ENCODE data around the gene PIP5K1B. TPM values are rescaled to one million over a fixed set of nuclear protein-coding genes. Genes with fewer than 3 reads are reported as not detected.
"Not testable (repeated sequence)": the region's sequence is repeated elsewhere in the genome, so short reads cannot be mapped to it uniquely, and the experiment has no call there.

Gene PIP5K1B
- total RNA-seq, 1 experiment from 2014 or later, result not detected

GRCh38 chr9:68697851-68698250, 7.2 kb upstream of the PIP5K1B start:
- POLR2A ChIA-PET (ENCODE audit: low non-redundant PET), result no interaction called here
- CTCF ChIA-PET, result no interaction called here
- H3K27me3 ChIP-seq (replicated peaks; ENCODE audit: insufficient read depth, low read depth, low read length, poor library complexity), result peaks cover 34% of the 10 kb centered on the region
- H3K9me3 ChIP-seq (ENCODE audit: low read depth, low read length, poor library complexity, severe bottlenecking), result no peaks in the 10 kb centered on the region
- no peak for DNase-seq (ENCODE audit: low spot score)
- H3K36me3 ChIP-seq (ENCODE audit: insufficient read depth, low read length, poor library complexity, severe bottlenecking), result no peaks in the 10 kb centered on the region
- TF ChIP-seq EZH2 (IDR thresholded peaks at IDR 0.05; ENCODE audit: borderline replicate concordance, low read depth, low read length, poor library complexity, severe bottlenecking), result no peak
- no peak for TF ChIP-seq CTCF (conservative IDR thresholded peaks at IDR 0.05; ENCODE audit: low read depth, low read length)
- H3K4me1 ChIP-seq (ENCODE audit: insufficient read depth, low read length, poor library complexity, severe bottlenecking), result no peaks in the 10 kb centered on the region
- intact Hi-C loops (cut with micrococcal nuclease; ENCODE audit: unreplicated experiment), result no loop called here
- no peak overlapping the region for H3K4me3 ChIP-seq (ENCODE audit: low read depth, low read length, poor library complexity, severe bottlenecking)
- BruUV-seq (replicated peaks), result no TSS peak
- H3K27ac ChIP-seq (ENCODE audit: low read depth, low read length, poor library complexity, severe bottlenecking), result no peak overlapping the region

GRCh38 chr9:68698943-68699509, 6.0 kb upstream of the PIP5K1B start:
- ChIA-PET CTCF (no interaction called here), POLR2A (ENCODE audit: low non-redundant PET) (no interaction called here)
- TF ChIP-seq CTCF (conservative IDR thresholded peaks at IDR 0.05; ENCODE audit: low read depth, low read length), result no peak
- no peak for TF ChIP-seq EZH2 (IDR thresholded peaks at IDR 0.05; ENCODE audit: borderline replicate concordance, low read depth, low read length, poor library complexity, severe bottlenecking)
- Histone ChIP-seq H3K4me3 (ENCODE audit: low read depth, low read length, poor library complexity, severe bottlenecking) (no peak overlapping the region), H3K4me1 (ENCODE audit: insufficient read depth, low read length, poor library complexity, severe bottlenecking) (no peaks in the 10 kb centered on the region), H3K9me3 (ENCODE audit: low read depth, low read length, poor library complexity, severe bottlenecking) (no peaks in the 10 kb centered on the region), H3K27ac (ENCODE audit: low read depth, low read length, poor library complexity, severe bottlenecking) (no peak overlapping the region), H3K36me3 (ENCODE audit: insufficient read depth, low read length, poor library complexity, severe bottlenecking) (no peaks in the 10 kb centered on the region), H3K27me3 (replicated peaks; ENCODE audit: insufficient read depth, low read depth, low read length, poor library complexity) (peaks cover 42% of the 10 kb centered on the region)
- BruUV-seq (replicated peaks), result no TSS peak
- DNase-seq (ENCODE audit: low spot score), result no peak
- intact Hi-C loops (cut with micrococcal nuclease; ENCODE audit: unreplicated experiment), result no loop called here

GRCh38 chr9:68699625-68700024, 5.4 kb upstream of the PIP5K1B start:
- POLR2A ChIA-PET (ENCODE audit: low non-redundant PET); CTCF ChIA-PET; H3K27ac ChIP-seq (ENCODE audit: low read depth, low read length, poor library complexity, severe bottlenecking); H3K4me3 ChIP-seq (ENCODE audit: low read depth, low read length, poor library complexity, severe bottlenecking); H3K36me3 ChIP-seq (ENCODE audit: insufficient read depth, low read length, poor library complexity, severe bottlenecking); BruUV-seq (replicated peaks); intact Hi-C loops (cut with micrococcal nuclease; ENCODE audit: unreplicated experiment); DNase-seq (ENCODE audit: low spot score); H3K9me3 ChIP-seq (ENCODE audit: low read depth, low read length, poor library complexity, severe bottlenecking); H3K4me1 ChIP-seq (ENCODE audit: insufficient read depth, low read length, poor library complexity, severe bottlenecking): not testable (repeated sequence)
- H3K27me3 ChIP-seq (replicated peaks; ENCODE audit: insufficient read depth, low read depth, low read length, poor library complexity), result peaks cover 45% of the 10 kb centered on the region

- TF ChIP-seq CTCF (conservative IDR thresholded peaks at IDR 0.05; ENCODE audit: low read depth, low read length) (no peak), EZH2 (IDR thresholded peaks at IDR 0.05; ENCODE audit: borderline replicate concordance, low read depth, low read length, poor library complexity, severe bottlenecking) (no peak)
- H3K9me3 ChIP-seq (ENCODE audit: low read depth, low read length, poor library complexity, severe bottlenecking), result no peaks in the 10 kb centered on the region
- no peak for DNase-seq (ENCODE audit: low spot score)
- POLR2A ChIA-PET (ENCODE audit: low non-redundant PET), result no interaction called here
- no peaks in the 10 kb centered on the region for H3K4me1 ChIP-seq (ENCODE audit: insufficient read depth, low read length, poor library complexity, severe bottlenecking)
- no peak overlapping the region for H3K4me3 ChIP-seq (ENCODE audit: low read depth, low read length, poor library complexity, severe bottlenecking)
- intact Hi-C loops (cut with micrococcal nuclease; ENCODE audit: unreplicated experiment), result no loop called here
- no peaks in the 10 kb centered on the region for H3K36me3 ChIP-seq (ENCODE audit: insufficient read depth, low read length, poor library complexity, severe bottlenecking)
- BruUV-seq (replicated peaks), result no TSS peak
- no peak overlapping the region for H3K27ac ChIP-seq (ENCODE audit: low read depth, low read length, poor library complexity, severe bottlenecking)
- CTCF ChIA-PET, result no interaction called here
- H3K27me3 ChIP-seq (replicated peaks; ENCODE audit: insufficient read depth, low read depth, low read length, poor library complexity), result peaks cover 64% of the 10 kb centered on the region
Observed at GRCh38 chr9:68702493-68702892, 2.5 kb upstream of the PIP5K1B start.
